Measurements from ENCODE around the gene ANGPT4.
A peak's percentile ranks its signal among the peaks of the same experiment; 100 is the strongest.

ANGPT4 gene

DNA sequence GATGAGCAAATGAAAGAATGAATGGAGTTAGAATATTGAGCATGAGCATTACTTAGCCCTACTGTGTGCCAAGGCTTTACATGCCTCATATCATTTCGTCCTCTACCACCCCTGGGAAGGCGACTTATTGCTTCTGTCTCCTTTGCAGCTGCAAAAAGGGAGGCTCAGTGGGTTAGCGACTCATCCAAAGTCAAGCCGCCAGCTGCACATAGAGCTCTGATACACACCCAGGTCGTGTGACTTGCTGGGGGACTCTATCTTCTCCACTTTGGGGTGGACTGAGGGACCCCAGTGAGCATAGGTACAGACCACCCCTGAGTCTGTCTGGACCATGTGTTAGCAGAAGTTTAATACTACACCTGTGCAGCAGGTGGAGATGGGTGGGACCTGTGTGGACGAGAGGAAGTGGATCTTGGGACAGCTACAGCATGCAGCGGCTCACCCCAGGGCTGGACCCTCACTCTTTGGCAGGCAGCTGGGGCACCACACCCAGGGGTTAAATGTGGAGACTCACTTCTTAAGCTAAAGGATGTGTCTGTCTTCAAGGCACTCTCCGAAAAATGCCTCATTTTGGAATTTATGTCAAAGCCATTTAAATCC lies 36.2 kb upstream of the ANGPT4 start:
- H3K4me3 ChIP-seq (ENCODE audit: low read depth, low read length): no peak overlapping the region
- DNase-seq (ENCODE audit: low read depth): no peak
- TF ChIP-seq, protein P1, sequence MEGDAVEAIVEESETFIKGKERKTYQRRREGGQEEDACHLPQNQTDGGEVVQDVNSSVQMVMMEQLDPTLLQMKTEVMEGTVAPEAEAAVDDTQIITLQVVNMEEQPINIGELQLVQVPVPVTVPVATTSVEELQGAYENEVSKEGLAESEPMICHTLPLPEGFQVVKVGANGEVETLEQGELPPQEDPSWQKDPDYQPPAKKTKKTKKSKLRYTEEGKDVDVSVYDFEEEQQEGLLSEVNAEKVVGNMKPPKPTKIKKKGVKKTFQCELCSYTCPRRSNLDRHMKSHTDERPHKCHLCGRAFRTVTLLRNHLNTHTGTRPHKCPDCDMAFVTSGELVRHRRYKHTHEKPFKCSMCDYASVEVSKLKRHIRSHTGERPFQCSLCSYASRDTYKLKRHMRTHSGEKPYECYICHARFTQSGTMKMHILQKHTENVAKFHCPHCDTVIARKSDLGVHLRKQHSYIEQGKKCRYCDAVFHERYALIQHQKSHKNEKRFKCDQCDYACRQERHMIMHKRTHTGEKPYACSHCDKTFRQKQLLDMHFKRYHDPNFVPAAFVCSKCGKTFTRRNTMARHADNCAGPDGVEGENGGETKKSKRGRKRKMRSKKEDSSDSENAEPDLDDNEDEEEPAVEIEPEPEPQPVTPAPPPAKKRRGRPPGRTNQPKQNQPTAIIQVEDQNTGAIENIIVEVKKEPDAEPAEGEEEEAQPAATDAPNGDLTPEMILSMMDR (IDR thresholded peaks at IDR 0.05; ENCODE audit: control insufficient read depth, extremely low read depth, insufficient read depth): no peak

DNA sequence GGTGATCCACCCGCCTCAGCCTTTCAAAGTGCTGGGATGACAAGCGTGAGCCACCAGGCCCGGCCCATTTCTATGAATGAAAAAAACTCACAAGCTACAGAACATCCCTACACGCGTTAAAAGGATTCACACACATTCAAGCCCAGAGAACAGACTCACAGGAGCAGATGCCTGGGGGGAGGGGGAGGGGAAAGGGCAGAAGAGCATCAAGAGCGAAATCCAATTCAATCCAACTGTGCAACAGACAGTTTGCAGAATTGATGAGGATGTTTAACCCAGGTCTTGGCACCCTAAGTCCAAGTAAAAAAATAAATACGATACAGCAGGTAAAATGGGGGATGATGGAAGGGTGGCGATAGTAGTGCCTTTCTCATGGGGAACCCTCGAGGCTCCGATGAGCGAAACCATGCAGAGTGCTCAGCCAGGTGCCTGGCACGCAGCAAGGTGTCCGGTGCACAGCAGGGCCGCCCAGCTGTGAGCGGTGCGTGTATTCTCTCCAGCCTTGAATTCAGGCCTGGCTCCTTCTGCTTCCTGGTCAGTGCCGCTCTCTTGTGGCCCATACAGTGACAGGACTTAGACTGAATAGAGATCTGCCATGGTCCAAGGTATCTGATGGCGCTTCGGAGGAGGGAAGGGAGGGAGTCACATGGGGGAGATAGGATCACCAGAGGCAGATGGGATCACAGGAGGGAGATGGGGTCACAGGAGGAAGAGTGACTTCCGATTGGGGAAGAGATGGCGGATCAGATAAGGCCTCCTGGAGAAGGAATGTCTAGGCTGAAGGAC lies 35.4 kb upstream of the ANGPT4 start:
- no peak for DNase-seq (ENCODE audit: low read depth)
- TF ChIP-seq, protein P1 (IDR thresholded peaks at IDR 0.05; ENCODE audit: control insufficient read depth, extremely low read depth, insufficient read depth): 0 out of 2 replicates have a peak, but pooled peaks have one; percentile 5
- no peak overlapping the region for H3K4me3 ChIP-seq (ENCODE audit: low read depth, low read length)

DNA sequence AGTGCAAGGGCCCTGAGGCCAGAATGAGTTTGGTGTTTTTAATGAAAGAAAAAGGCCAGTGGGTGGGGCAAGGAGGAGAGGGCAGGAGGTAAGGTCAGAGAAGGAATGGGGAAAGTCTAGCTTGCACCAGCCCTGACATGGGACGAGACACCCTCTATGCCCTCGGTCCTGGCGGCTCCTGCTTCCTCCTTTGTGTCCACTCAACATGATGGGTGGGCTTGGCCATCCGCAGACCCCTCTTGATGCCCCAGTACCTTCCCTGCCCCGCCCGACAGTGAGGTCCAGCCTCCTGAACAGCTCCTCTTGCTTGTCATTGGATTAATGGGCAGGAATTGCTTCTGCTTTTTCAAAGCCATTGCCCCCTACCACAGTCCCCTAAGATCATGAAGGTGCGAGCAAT lies 33.6 kb upstream of the ANGPT4 start:
- H3K4me3 ChIP-seq (ENCODE audit: low read depth, low read length): no peak overlapping the region
- no peak for DNase-seq (ENCODE audit: low read depth)
- TF ChIP-seq, protein P1 (IDR thresholded peaks at IDR 0.05; ENCODE audit: control insufficient read depth, extremely low read depth, insufficient read depth): no peak

DNA sequence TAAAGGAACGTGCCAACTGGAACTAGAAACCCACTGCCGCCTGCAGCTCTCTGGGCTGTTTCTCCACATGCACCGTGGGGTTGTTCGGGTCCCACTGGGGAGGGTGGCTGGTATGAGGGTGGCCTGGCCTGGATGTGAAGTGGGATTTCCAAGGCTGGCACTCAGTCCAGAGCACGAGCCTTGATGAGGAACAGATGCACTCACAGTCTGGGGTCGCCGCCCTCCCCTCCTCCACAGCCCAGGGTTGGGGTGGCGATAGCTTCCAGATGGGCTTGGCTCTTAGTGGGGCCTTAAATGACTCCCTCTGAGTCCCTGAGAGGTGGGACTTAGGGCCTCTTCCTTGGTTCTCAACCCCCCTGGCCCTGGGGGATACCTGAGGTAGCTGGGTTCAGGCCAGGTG lies 30.7 kb upstream of the ANGPT4 start:
- no peak overlapping the region for H3K4me3 ChIP-seq (ENCODE audit: low read depth, low read length)
- TF ChIP-seq, protein P1 (IDR thresholded peaks at IDR 0.05; ENCODE audit: control insufficient read depth, extremely low read depth, insufficient read depth): no peak
- DNase-seq (ENCODE audit: low read depth): no peak

DNA sequence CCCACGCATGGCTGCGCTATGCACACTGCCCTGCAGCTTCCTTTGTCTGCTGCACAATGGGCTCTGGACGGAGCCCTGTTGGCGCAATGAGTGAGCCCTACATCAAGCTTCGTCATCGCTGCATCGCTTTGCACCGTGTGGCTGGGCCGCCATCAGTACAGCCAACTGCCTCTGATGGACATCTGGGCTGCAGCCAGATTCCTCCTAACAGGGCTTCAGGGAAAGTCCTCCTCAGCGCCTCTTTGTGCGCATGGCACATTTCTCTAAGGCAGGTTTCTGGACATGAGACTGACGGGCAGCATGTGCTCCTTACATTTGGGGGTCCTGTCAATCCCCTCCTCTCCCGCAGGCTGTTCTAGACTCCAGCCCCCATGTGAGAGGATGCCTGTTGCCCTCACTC lies 29.7 kb upstream of the ANGPT4 start:
- no peak for DNase-seq (ENCODE audit: low read depth)
- no peak overlapping the region for H3K4me3 ChIP-seq (ENCODE audit: low read depth, low read length)
- TF ChIP-seq, protein P1 (IDR thresholded peaks at IDR 0.05; ENCODE audit: control insufficient read depth, extremely low read depth, insufficient read depth): no peak

DNA sequence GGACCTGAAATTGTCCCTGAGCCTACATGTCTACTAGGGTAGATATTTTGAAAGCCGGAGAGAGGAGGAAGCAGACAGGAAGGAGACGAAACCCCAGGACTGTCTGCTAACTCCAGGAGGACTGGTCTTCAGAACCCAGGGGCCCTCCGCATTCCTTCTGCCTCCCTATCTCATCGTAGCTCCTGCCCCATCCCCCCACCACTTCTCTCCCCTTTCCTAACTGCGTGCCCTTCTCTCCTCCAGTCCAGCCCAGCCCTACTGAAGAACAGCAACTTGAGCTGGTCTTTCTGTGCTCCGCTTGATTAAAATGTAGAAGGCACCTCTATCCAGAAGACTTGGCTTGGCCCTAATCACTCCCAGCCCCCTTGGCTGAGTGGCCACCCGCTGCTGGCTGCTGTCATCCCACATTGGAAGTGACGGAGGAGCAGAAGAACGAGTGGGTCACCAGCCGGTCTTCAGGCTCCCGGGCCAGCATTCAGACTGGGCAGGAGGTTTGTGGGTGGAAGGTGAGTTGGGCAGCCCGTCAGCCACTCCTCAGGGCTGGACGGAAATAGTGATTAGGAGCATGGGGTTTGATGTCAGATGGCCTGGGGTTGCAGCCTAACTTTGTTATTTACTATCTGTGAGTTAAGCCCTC lies 28.8 kb upstream of the ANGPT4 start:
- no peak overlapping the region for H3K4me3 ChIP-seq (ENCODE audit: low read depth, low read length)
- DNase-seq (ENCODE audit: low read depth): no peak
- TF ChIP-seq, protein P1 (IDR thresholded peaks at IDR 0.05; ENCODE audit: control insufficient read depth, extremely low read depth, insufficient read depth): no peak
